Central memory CD4-positive, alpha-beta T cell (primary cell): ENCODE results near the gene CTNND2.

Experiments
- DNase-seq: peaks from one replicate; pipeline ENCODE4 v3.0.0; 2022

The CTNND2 gene

GRCh38 chr5:11579351-11579750 lies 324.9 kb downstream of the CTNND2 start:
- no peak for DNase-seq

DNA sequence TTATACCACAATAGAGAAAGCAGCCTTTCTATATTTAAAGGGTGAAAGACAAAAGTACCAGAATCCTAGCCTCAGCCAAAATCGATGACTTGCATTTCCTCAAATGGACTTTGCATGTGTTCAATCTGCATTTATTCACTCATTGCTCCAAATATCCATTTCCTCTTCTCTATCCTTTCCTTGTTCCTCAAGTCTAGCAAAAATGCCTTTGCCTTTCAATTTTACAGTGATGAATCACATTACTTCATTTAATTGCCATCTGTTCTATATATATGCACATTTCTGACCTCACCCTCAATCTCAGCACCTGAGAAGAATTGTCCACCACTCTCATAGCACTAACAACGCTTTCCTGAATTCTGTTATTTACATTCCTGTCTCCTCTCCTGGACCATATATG lies 329.5 kb downstream of the CTNND2 start:
- no peak for DNase-seq

DNA sequence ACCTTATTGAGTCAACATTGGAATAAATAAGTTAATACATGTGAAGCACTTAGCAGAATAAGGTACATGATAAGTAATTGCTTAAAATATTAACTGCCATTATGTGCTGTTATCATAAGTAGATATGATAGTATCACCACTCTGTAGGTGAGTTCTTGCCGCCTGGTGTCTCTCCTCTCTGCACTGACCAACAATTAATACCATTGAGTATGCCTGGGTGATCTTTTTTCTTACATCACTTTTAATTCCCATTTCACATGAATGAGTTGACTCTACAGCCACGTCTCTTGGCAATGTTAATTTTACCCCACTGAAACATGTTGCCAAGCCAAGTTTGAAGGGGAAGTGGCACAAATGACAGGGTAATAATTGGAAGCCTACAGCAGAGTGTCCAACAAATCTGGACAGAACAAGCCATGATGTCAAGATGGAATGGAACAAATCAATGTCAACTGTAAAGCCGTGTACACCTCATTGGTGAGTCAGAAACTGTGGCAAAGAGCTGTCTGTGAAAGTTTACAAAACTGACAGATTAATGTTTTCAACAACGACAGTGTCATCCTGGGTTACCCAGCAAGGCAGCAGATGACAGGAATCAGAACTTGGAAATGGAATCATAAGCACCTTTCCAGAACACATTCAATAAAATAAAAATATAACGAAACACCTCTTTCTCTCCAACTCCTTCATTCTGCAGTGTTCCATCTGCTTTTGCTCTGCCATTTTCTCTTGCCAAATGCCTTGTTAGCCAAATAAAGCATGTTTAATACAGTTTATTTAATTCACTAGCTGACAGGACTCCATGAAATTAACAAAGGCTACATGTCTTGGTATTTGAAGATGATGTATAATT lies 330.9 kb downstream of the CTNND2 start:
- no peak for DNase-seq

DNA sequence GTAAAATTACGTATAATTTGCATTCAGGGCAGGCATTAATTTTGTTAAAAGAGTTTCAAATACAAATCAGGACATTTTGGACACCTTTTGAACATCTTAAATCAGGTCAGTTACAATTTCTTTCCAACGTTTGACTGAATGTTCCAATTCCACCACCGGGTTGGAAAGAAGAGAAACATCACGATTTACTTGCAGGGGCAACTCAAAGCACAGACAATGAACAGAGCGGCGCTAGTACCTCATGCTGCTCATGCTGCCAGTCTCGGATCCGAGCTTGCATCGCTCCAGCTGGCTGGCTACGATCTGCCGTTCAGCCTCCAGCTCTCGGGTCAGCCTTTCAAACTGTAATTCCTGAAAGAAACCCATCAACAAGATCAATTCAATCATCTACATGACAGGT lies 339.5 kb downstream of the CTNND2 start:
- no peak for DNase-seq

GRCh38 chr5:11563822-11564221 lies 340.4 kb downstream of the CTNND2 start:
- DNase-seq: no peak

GRCh38 chr5:11560915-11561697 lies 343.1 kb downstream of the CTNND2 start:
- no peak for DNase-seq

- DNase-seq: no peak
Observed at GRCh38 chr5:11557063-11557462, 347.2 kb downstream of the CTNND2 start.

DNA sequence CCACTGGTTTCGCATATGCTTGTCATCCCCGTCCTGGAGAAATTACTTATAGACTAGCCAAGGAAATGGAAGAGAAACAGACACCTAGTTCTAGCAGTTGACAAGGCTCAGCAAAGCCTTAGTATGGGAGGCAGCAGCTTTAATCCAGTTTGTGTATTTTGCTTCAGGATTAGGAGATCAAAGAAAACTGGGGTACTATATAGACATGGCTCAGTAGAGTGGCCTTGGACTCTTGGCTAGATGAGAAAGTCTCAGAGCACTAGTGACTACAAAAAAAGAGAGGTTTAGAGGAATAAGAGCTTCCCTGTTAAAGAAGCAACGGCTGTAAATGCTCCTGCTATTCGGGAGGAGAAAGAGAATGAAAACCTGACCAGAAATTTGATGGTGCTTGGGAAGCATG lies 349.1 kb downstream of the CTNND2 start:
- no peak for DNase-seq

GRCh38 chr5:11547730-11548129 lies 356.5 kb downstream of the CTNND2 start:
- no peak for DNase-seq

DNA sequence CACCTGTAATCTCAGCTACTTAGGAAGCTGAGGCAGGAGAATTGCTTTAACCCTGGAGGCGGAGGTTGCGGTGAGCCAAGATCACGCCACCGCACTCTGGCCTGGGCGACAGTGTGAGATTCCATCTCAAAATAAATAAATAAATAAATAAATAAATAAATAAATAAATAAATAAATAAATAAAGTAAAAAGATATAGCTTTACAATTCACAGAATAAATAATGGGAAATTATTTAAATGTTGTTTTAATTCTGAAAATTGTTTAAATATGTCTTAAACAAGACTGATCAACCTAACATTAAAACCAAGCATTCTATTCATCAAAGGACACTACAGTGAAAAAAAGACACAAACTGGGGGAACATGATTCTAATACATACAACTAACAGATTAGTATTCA lies 357.1 kb downstream of the CTNND2 start:
- no peak for DNase-seq

DNA sequence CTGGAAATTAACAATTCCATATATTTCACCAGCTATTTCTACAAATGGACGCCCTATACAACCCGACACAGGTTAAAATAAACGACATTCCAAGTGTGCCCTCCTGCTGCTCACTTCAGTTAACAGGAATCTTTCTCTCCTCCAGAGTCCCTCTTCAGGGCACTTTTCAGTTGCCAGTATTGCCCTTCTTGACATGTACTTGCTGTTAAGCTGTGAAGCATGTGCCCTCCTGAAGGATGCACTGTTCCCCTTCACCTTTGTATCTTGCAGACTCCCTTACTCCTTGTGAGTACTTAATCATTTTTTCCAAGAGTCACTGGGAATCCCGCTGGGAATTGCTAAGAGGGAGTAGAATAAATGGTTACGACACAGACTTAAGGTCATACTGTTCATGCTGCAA lies 364.1 kb downstream of the CTNND2 start:
- DNase-seq: no peak

DNA sequence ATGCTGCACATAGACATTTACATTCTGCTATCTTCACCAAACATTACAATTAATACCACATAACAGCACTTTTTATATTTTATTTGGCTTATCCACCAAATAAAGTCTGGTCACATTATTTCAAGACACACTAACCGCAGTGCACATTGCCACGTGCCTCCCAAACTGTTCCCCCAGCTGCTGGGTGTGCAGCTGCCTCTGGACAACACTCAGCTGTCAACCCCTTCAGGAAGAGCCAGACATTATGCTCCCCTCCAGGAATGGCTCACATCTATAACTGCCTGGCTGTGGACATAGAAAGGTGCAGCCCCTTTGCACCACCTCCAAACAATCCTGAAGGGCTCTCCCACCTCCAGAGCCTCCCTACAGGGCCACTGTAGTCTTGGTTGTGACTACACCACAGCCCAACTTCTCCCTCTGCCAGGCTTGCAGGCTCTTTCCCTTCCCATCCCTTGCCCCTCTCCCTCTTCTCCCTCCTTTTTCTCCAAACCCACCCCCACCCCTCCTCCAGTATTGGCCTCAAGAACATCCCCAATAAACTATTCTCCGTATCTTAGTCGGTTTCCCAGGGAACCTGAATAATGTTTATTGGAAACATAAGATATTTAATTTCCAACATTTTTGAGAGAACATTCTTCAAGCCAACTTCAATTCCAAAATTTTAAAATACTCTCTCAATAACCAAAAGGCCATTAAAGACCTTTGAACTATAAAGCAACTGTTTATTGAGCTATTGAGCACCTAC lies 372.3 kb downstream of the CTNND2 start:
- DNase-seq: no peak

GRCh38 chr5:11528720-11529119 lies 375.5 kb downstream of the CTNND2 start:
- DNase-seq: no peak

GRCh38 chr5:11527652-11528349 lies 376.4 kb downstream of the CTNND2 start:
- no peak for DNase-seq

- no peak for DNase-seq
Observed at GRCh38 chr5:11525020-11525419, 379.2 kb downstream of the CTNND2 start.

- no peak for DNase-seq
Observed at GRCh38 chr5:11524188-11524587, 380.1 kb downstream of the CTNND2 start.

DNA sequence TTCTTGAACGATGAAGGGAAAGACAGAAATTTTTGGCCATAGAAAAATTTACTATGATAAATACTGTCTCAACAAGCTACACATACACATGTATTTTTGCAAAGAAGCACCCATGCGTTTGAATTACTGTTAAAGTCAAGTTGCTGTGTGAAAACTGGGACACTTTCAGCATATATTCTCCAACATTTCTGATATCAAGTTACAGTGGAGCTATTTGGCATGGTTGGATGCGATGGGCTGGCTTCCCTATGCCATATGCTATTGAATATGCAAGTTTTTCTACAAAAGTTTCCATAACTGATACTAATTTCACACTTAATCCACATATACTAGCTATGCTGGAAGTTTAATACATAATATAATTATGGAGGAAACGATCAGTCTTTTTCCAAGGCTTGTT lies 381.4 kb downstream of the CTNND2 start:
- no peak for DNase-seq

- DNase-seq: no peak
Observed at GRCh38 chr5:11520241-11520930, 383.9 kb downstream of the CTNND2 start.

DNA sequence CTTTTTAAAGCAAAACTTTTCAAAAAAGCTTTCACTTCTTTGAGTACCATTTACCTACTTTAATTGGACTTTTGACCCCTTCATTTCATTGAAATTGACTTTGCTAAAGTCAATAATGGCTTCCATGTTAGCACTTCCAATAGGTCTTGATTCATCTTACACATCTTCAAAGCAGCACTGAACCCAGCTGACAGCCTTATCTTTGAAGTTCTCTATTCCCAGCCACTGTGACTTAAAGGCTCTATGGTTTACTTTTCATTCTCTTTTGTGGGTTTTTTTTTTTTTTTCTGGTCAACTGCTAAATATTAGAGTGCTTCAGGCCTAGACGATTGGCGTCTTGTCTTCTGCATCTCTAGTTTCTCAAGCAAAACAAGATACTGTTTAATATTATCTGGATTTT lies 385.0 kb downstream of the CTNND2 start:
- no peak for DNase-seq

DNA sequence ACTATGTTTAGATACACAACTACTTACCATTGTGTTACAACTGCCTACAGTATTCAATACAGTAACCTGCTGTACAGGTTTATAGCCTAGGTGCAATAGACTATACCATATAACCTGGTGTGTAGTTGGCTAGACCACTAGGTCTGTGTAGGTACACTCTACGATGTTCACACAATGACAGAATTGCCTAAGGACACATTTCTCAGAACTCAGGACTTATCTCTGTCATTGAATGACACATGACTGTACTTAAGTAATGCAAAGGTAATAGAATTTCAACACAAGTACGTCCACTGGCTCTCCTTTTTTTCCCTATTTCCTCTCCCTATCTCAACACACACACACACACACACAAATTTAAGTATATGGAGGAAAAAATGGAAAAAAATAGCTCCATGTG lies 385.6 kb downstream of the CTNND2 start:
- no peak for DNase-seq

DNA sequence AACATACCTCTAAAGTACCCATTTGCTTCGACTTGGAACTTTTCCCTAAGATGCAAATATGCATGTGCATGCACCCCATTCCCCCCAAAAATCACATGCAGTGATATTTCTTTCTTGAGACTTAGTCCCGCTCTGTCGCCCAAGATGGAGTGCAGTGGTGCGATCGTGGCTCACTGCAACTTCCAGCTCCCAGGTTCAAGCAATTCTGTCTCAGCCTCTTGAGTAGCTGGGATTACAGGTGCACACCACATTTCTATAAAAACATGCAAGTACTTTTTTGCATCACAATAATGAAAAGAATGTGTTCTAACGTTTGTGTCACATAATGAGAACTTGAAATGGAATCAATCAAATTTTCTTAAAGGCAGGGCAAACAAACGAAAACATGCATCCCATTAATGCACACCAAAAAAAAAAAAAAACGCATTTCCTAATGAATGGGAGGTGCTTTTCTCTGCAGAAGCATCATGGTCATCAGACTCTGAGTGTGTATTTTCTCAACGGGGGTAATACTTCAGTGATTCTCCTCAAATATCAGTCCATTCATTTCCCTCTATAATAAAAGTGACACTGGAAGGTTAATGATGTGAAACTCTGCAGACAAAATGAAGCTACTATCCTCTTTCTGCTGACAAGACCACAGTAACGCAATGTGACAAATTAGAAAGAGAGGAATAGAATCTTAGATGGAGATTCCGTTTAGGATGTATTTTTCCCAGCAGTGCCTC lies 389.4 kb downstream of the CTNND2 start:
- no peak for DNase-seq

DNA sequence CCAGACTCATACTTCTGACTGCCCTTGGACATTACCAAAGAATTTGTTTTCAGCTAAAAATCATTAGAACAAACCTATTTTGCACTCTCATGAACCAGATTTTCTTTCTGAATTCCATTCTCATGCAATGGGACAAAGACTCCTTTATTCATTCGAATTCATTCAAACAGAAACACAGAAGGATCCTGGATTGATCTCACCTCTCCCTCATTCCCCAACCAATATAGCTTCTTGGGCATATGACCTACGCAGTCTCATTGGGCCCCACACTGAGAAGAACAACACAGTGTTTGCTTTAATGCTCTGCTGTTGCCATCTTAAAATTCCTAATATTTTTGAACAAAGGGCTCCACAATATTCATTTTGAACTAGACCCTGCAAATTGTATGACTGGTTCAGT lies 392.4 kb downstream of the CTNND2 start:
- no peak for DNase-seq
